ENCODE measurements around the gene UXS1. TPM values are rescaled to one million over a fixed set of nuclear protein-coding genes. Genes with fewer than 3 reads are reported as not detected.

UXS1 gene
- total and polyA plus RNA-seq, 9 of the 15 experiments (the other 6 are each of a cell fraction or from before 2014, with no cell fraction given), result 5.8 to 25.8 (median 15.0) TPM

GRCh38 chr2:106114166-106114565 is 79.9 kb downstream of the UXS1 start:
- H3K27ac ChIP-seq (ENCODE audit: extremely low read depth, low read depth, low read length), result no peak overlapping the region
- H3K9ac ChIP-seq (ENCODE audit: insufficient read depth in 1 of 2, low read depth in 2 of 2, low read length in 2 of 2), result no peak overlapping the region
- no peak overlapping the region for H3K4me2 ChIP-seq (ENCODE audit: insufficient read depth, low read length)
- DNase-seq (ENCODE audit: extremely low read depth in 1 of 4, low spot score in 3 of 4), result no peak
- 77% methylated on average over 4 of the region's 4 CpGs for WGBS (ENCODE audit: insufficient coverage, low coverage, missing lambda C conversion rate)
- H3K9me3 ChIP-seq (replicated peaks; ENCODE audit: control insufficient read depth, insufficient read depth, low read depth, low read length), result no peaks in the 10 kb centered on the region
- no peaks in the 10 kb centered on the region for H3K9me1 ChIP-seq (ENCODE audit: control insufficient read depth, insufficient read depth, low read length)
- peaks cover 13 to 25% of the 10 kb centered on the region in 2 experiments; a peak in 4 of 5 replicates for H3K4me1 ChIP-seq (replicated peaks in 1 of 2; ENCODE audit: control insufficient read depth in 2 of 2, insufficient read depth in 2 of 2, low read length in 2 of 2)
- H3K4me3 ChIP-seq, result no peak overlapping the region
- no peak for ATAC-seq
- CTCF ChIA-PET (ENCODE audit: low intra/inter-chr PET ratio), result no interaction called here
- BruUV-seq (replicated peaks), result no TSS peak
- peaks cover 62% of the 10 kb centered on the region for H3K36me3 ChIP-seq (ENCODE audit: control insufficient read depth, insufficient read depth, low read length)
- in situ Hi-C loops (cut with MboI) (no loop called here), intact Hi-C loops (cut with micrococcal nuclease) (no loop called here)
- 0 out of 3 replicates have a peak, but pooled peaks cover 2% of the 10 kb centered on the region for H3K79me2 ChIP-seq (ENCODE audit: control insufficient read depth, insufficient read depth, low read length)
- no peak for FAIRE-seq
- POLR2A ChIA-PET, result no interaction called here
- H4K20me1 ChIP-seq (replicated peaks; ENCODE audit: control insufficient read depth, insufficient read depth, low read length), result peaks cover 18% of the 10 kb centered on the region; the same call in 1 of the 2 replicates
- no peak overlapping the region for H2AFZ ChIP-seq (ENCODE audit: low read depth, low read length)
- H3K27me3 ChIP-seq (ENCODE audit: control insufficient read depth in 2 of 2, insufficient read depth in 2 of 2, low read length in 2 of 2), result no peaks in the 10 kb centered on the region
- TF ChIP-seq HCFC1 (IDR thresholded peaks at IDR 0.05; ENCODE audit: low read depth, low read length), result no peak
- no peak for TF ChIP-seq FOS (IDR thresholded peaks at IDR 0.05; ENCODE audit: extremely low read depth, insufficient read length)
- TF ChIP-seq ZNF778 (CRISPR knock-in tag; IDR thresholded peaks at IDR 0.05), result no peak
- TF ChIP-seq GATA2 (CRISPR knock-in tag; IDR thresholded peaks at IDR 0.05), result no peak

GRCh38 chr2:106113361-106113966 is 80.6 kb downstream of the UXS1 start:
- Histone ChIP-seq H4K20me1 (replicated peaks; ENCODE audit: control insufficient read depth, insufficient read depth, low read length) (peaks cover 18% of the 10 kb centered on the region), H3K9me1 (ENCODE audit: control insufficient read depth, insufficient read depth, low read length) (no peaks in the 10 kb centered on the region), H3K9me3 (replicated peaks; ENCODE audit: control insufficient read depth, insufficient read depth, low read depth, low read length) (no peaks in the 10 kb centered on the region), H3K79me2 (ENCODE audit: control insufficient read depth, insufficient read depth, low read length) (0 out of 3 replicates have a peak, but pooled peaks cover 2% of the 10 kb centered on the region), H3K36me3 (ENCODE audit: control insufficient read depth, insufficient read depth, low read length) (peaks cover 65% of the 10 kb centered on the region), H3K9ac (ENCODE audit: insufficient read depth in 1 of 2, low read depth in 2 of 2, low read length in 2 of 2) (no peak overlapping the region), H3K4me1 (replicated peaks in 1 of 2; ENCODE audit: control insufficient read depth in 2 of 2, insufficient read depth in 2 of 2, low read length in 2 of 2) (peaks cover 13 to 25% of the 10 kb centered on the region in 2 experiments; a peak in 4 of 5 replicates), H3K4me2 (ENCODE audit: insufficient read depth, low read length) (no peak overlapping the region), H3K4me3 (no peak overlapping the region), H3K27me3 (ENCODE audit: control insufficient read depth in 2 of 2, insufficient read depth in 2 of 2, low read length in 2 of 2) (no peaks in the 10 kb centered on the region), H3K27ac (ENCODE audit: extremely low read depth, low read depth, low read length) (no peak overlapping the region), H2AFZ (ENCODE audit: low read depth, low read length) (no peak overlapping the region)
- no peak for DNase-seq (ENCODE audit: extremely low read depth in 1 of 4, low spot score in 3 of 4)
- BruUV-seq (replicated peaks), result no TSS peak
- POLR2A ChIA-PET, result no interaction called here
- WGBS (ENCODE audit: insufficient coverage, low coverage, missing lambda C conversion rate), result 92% methylated on average over 12 of the region's 13 CpGs
- in situ Hi-C loops (cut with MboI) (no loop called here), intact Hi-C loops (cut with micrococcal nuclease) (no loop called here)
- CTCF ChIA-PET (ENCODE audit: low intra/inter-chr PET ratio), result no interaction called here
- FAIRE-seq, result no peak
- no peak for ATAC-seq
- no peak for TF ChIP-seq ADNP (tag; IDR thresholded peaks at IDR 0.05)
- TF ChIP-seq ZNF212 (CRISPR knock-in tag; IDR thresholded peaks at IDR 0.05), result no peak
- no peak for TF ChIP-seq SIRT6 (IDR thresholded peaks at IDR 0.05; ENCODE audit: low read depth, low read length)
- no peak for TF ChIP-seq BRF1 (IDR thresholded peaks at IDR 0.05; ENCODE audit: borderline replicate concordance, extremely low read depth, insufficient read length)
- TF ChIP-seq ZNF785 (CRISPR knock-in tag; IDR thresholded peaks at IDR 0.05), result no peak
- no peak for TF ChIP-seq TCF7 (IDR thresholded peaks at IDR 0.05; ENCODE audit: borderline replicate concordance)
- no peak for TF ChIP-seq BCLAF1 (IDR thresholded peaks at IDR 0.05; ENCODE audit: borderline replicate concordance in 1 of 2, control insufficient read depth in 1 of 2, low read depth in 2 of 2, low read length in 1 of 2)
- TF ChIP-seq ZBTB17 (CRISPR knock-in tag; IDR thresholded peaks at IDR 0.05), result no peak
- TF ChIP-seq PCBP2 (IDR thresholded peaks at IDR 0.05; ENCODE audit: low read depth, low read length, poor library complexity, severe bottlenecking), result no peak

All from K562 (cell line).